Measurements from ENCODE around the gene FAH. TPM values are rescaled to one million over a fixed set of nuclear protein-coding genes. Genes with fewer than 3 reads are reported as not detected.
A peak's percentile ranks its signal among the peaks of the same experiment; 100 is the strongest.

Gene FAH
- total RNA-seq, 2 donors from 2014 or later = 63.6 to 103 TPM

DNA sequence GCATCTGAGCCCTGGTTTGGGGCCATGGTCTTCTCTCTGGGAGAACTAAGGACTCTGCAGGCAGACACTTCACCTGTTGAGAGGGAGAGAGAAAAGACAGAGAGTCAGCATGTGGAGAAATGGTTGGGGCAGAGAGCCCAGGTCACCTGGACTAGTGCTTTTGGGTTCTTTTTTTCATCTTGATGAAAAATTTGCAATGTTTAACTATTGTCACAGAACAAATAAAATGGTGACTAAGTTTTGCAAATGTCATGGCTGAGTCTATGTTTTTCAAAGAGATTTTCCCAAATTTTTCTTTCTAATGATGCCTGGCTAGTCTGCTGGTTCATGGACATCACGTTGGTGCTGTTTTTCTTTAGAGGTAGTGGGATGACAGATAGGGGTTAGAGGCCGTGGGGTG lies 17.8 kb downstream of the FAH start:
- DNase-seq (ENCODE audit: low spot score) (no peak), ATAC-seq (no peak)
- Mint-ChIP-seq H3K9me3 (no peaks in the 10 kb centered on the region), H3K4me1 (ENCODE audit: low read depth in 2 of 2) (no peaks in the 10 kb centered on the region), H3K36me3 (no peaks in the 10 kb centered on the region), H3K4me3 (no peak overlapping the region), H3K27me3 (no peaks in the 10 kb centered on the region), H3K27ac (no peak overlapping the region)

GRCh38 chr15:80171787-80172186 lies 19.0 kb downstream of the FAH start:
- ATAC-seq (no peak), DNase-seq (ENCODE audit: low spot score) (no peak)
- Mint-ChIP-seq H3K27ac (no peak overlapping the region), H3K4me1 (ENCODE audit: low read depth in 2 of 2) (no peaks in the 10 kb centered on the region), H3K36me3 (no peaks in the 10 kb centered on the region), H3K4me3 (no peak overlapping the region), H3K27me3 (no peaks in the 10 kb centered on the region), H3K9me3 (no peaks in the 10 kb centered on the region)

- no peak overlapping the region for H3K27ac Mint-ChIP-seq
- H3K9me3 Mint-ChIP-seq = no peaks in the 10 kb centered on the region
- H3K4me3 Mint-ChIP-seq = no peak overlapping the region
- H3K36me3 Mint-ChIP-seq = no peaks in the 10 kb centered on the region
- H3K4me1 Mint-ChIP-seq (ENCODE audit: low read depth in 2 of 2) = no peaks in the 10 kb centered on the region
- DNase-seq (ENCODE audit: low spot score) (no peak), ATAC-seq (no peak)
- no peaks in the 10 kb centered on the region for H3K27me3 Mint-ChIP-seq
Observed at GRCh38 chr15:80172401-80172800, 19.6 kb downstream of the FAH start.

GRCh38 chr15:80173022-80173759 lies 20.4 kb downstream of the FAH start:
- H3K4me3 Mint-ChIP-seq = no peak overlapping the region
- DNase-seq (ENCODE audit: low spot score) = peak; percentile 68
- H3K4me1 Mint-ChIP-seq (ENCODE audit: low read depth in 2 of 2) = no peaks in the 10 kb centered on the region
- no peaks in the 10 kb centered on the region for H3K27me3 Mint-ChIP-seq
- peak; percentile 64 to 72 for ATAC-seq
- H3K27ac Mint-ChIP-seq = peak overlapping the region in 1 of 2 donors; percentile 4
- no peaks in the 10 kb centered on the region for H3K9me3 Mint-ChIP-seq
- H3K36me3 Mint-ChIP-seq = no peaks in the 10 kb centered on the region

DNA sequence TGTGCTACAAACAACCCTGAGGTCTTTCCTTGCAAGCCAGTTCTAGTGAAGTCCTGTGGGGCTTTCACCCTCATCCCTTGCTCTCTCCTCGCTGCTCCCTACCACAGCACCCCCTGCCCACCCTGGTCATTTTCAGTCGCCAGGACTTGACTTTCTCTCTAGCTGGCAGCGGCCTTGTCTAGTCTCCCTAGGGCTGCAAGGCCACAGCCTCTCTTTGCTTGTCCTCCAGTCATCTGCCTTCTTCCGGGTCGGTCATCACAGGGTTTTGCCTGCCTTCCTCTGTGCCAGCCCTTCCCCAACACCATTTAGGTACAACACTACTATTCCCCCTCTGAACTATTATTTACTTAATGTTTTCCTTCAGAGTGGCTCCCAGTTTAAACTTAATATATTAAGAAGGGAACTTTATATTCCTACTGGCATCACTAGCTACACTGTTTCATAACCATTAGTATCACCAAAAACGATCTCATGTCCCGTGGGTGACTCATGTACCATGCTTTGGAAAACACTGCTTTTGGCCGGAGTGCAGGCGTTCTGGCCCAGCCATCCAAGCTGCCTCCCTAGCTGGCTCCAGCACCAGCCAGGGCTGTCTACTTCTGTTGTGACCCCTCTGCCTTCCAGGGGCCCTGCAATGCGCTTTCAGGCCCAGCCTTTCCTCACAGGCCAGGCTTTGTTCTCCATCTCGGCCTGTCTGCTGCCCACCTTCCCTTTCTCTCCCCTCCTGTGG lies 21.4 kb downstream of the FAH start:
- no peaks in the 10 kb centered on the region for H3K27me3 Mint-ChIP-seq
- no peaks in the 10 kb centered on the region for H3K36me3 Mint-ChIP-seq
- peak overlapping the region in 1 of 2 donors; percentile 4 for H3K27ac Mint-ChIP-seq
- H3K9me3 Mint-ChIP-seq = no peaks in the 10 kb centered on the region
- DNase-seq (ENCODE audit: low spot score) (no peak), ATAC-seq (no peak)
- H3K4me1 Mint-ChIP-seq (ENCODE audit: low read depth in 2 of 2) = no peaks in the 10 kb centered on the region
- H3K4me3 Mint-ChIP-seq = no peak overlapping the region

DNA sequence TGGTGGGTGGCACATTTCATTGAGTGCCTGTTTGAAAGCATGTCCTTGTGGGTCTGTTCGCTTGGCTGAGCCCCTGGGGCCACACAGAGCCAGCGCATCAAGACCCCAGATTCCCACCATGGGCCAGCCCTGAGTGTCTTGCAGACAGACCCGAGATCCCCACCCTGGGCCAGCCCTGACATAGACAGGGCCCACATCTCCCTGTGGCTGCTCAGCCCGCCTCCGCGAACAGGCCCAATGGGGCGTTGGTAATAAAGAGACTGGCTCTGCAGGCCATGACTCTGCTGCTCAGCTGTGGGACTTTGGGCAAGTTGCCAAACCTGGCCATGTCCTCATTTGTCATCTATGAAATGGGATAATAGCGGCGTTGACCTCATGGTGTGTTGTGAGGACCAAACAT lies 22.6 kb downstream of the FAH start:
- no peak for DNase-seq (ENCODE audit: low spot score)
- H3K9me3 Mint-ChIP-seq = no peaks in the 10 kb centered on the region
- H3K27ac Mint-ChIP-seq = peak overlapping the region in 1 of 2 donors; percentile 24
- H3K4me1 Mint-ChIP-seq (ENCODE audit: low read depth in 2 of 2) = no peaks in the 10 kb centered on the region
- no peaks in the 10 kb centered on the region for H3K27me3 Mint-ChIP-seq
- H3K4me3 Mint-ChIP-seq = no peak overlapping the region
- H3K36me3 Mint-ChIP-seq = no peaks in the 10 kb centered on the region
- no peak for ATAC-seq

DNA sequence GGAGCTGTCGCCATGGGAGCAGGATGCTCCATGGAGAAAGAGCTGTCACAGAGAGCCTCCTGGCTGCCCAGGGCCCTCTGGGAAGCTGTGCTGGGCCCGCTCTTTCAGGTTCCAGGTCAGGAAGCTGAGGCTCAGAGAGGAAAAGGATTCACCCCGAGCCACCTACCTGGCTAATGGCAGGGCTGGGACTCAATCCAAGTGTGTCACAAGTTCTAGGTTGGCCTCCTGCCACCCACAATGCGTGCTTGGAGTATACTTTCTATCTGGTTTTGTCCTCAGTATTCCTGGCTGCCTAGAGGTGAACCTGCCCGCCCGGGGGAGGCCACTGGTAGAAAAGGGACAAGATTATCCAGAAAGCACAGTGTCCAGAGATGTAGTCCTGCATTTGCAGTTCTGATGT lies 23.6 kb downstream of the FAH start:
- Mint-ChIP-seq H3K4me1 (ENCODE audit: low read depth in 2 of 2) (no peaks in the 10 kb centered on the region), H3K27me3 (no peaks in the 10 kb centered on the region), H3K36me3 (no peaks in the 10 kb centered on the region), H3K27ac (peak overlapping the region in 1 of 2 donors; percentile 24), H3K9me3 (no peaks in the 10 kb centered on the region), H3K4me3 (no peak overlapping the region)
- ATAC-seq (no peak), DNase-seq (ENCODE audit: low spot score) (no peak)

- H3K27ac Mint-ChIP-seq = no peak overlapping the region
- no peak for DNase-seq (ENCODE audit: low spot score)
- no peaks in the 10 kb centered on the region for H3K4me1 Mint-ChIP-seq (ENCODE audit: low read depth in 2 of 2)
- H3K4me3 Mint-ChIP-seq = no peak overlapping the region
- H3K9me3 Mint-ChIP-seq = no peaks in the 10 kb centered on the region
- H3K36me3 Mint-ChIP-seq = peaks cover 5% of the 10 kb centered on the region
- no peaks in the 10 kb centered on the region for H3K27me3 Mint-ChIP-seq
- no peak for ATAC-seq
Observed at GRCh38 chr15:80177156-80177555, 24.4 kb downstream of the FAH start.

DNA sequence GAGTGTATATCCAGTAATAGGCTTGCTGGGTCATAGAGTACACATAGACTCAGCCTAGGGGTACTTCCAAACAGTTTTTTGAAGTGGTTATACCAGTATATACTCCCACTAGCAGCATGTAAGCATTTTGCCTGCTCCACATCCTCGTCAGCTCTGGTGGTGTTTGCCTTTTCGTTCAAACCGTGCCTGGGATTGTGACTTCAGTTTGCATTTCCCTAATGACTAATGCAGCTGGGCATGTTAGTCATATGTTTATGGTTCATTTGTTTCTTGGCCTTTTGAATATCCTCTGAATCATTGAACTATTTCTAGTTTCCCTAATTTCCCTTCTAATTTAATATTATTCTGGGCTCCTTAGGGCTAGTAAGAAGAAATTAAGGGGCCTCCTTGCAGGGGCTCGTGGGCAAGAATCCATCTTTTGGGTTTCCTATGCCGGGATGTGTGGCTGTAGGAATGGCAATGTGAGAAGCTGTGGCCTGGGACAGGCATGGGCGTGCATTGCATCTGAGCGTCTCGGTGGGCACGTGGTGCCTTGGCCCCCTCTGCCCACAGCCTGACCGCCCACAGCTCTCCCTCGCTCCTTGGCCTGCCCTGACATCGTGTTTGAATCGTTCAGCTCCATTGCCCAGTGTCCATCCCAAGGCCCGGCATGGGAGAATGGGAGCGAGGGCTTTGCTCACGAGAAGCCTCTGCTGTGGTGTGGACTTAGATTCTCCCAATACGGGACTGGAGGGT lies 26.4 kb downstream of the FAH start:
- Mint-ChIP-seq H3K36me3 (peaks cover 11% of the 10 kb centered on the region), H3K27me3 (no peaks in the 10 kb centered on the region), H3K4me1 (ENCODE audit: low read depth in 2 of 2) (no peaks in the 10 kb centered on the region), H3K27ac (no peak overlapping the region), H3K4me3 (no peak overlapping the region), H3K9me3 (no peaks in the 10 kb centered on the region)
- no peak for DNase-seq (ENCODE audit: low spot score)
- no peak for ATAC-seq

DNA sequence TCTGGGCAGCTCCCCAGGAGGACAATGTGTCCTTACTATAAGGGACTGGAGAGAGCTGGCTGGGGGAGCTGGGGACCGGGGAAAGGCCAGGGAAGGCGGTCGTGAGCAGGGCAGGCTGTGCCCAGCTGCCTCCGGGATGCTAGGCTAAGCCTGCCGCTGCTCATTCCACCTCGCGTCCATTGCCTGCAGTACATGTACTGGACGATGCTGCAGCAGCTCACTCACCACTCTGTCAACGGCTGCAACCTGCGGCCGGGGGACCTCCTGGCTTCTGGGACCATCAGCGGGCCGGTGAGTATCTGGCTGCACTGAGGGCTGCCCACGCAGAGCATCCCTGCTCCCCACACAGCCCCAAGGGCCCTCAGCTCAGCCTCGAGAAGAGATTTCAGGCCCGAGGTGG lies 27.1 kb downstream of the FAH start:
- Mint-ChIP-seq H3K4me1 (ENCODE audit: low read depth in 2 of 2) (no peaks in the 10 kb centered on the region), H3K27ac (no peak overlapping the region), H3K27me3 (no peaks in the 10 kb centered on the region), H3K4me3 (no peak overlapping the region), H3K9me3 (no peaks in the 10 kb centered on the region), H3K36me3 (peaks cover 13% of the 10 kb centered on the region)
- ATAC-seq = peak in 1 of 2 donors; percentile 11
- DNase-seq (ENCODE audit: low spot score) = no peak

- Mint-ChIP-seq H3K27me3 (no peaks in the 10 kb centered on the region), H3K9me3 (no peaks in the 10 kb centered on the region), H3K4me1 (ENCODE audit: low read depth in 2 of 2) (no peaks in the 10 kb centered on the region), H3K27ac (no peak overlapping the region), H3K4me3 (no peak overlapping the region), H3K36me3 (peaks cover 18% of the 10 kb centered on the region)
- DNase-seq (ENCODE audit: low spot score) (no peak), ATAC-seq (no peak)
Observed at GRCh38 chr15:80180468-80180867, 27.7 kb downstream of the FAH start.

DNA sequence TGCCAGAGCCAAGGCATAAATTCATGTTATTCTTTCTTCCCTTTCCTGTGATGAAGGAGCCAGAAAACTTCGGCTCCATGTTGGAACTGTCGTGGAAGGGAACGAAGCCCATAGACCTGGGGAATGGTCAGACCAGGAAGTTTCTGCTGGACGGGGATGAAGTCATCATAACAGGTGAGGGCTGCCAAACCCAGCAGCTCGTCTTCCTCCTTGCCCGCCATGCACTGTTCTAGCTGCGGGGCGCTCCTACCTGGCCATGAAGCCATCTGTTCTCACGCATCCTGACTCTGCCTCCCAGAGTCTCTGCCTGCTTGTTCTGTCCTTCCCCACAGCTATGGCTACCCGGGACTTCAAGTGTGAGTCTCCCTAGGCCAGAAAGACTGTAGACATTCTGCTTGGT lies 28.2 kb downstream of the FAH start:
- no peak overlapping the region for H3K27ac Mint-ChIP-seq
- no peak for DNase-seq (ENCODE audit: low spot score)
- no peaks in the 10 kb centered on the region for H3K27me3 Mint-ChIP-seq
- H3K9me3 Mint-ChIP-seq = no peaks in the 10 kb centered on the region
- no peak overlapping the region for H3K4me3 Mint-ChIP-seq
- no peaks in the 10 kb centered on the region for H3K4me1 Mint-ChIP-seq (ENCODE audit: low read depth in 2 of 2)
- peaks cover 18% of the 10 kb centered on the region for H3K36me3 Mint-ChIP-seq
- no peak for ATAC-seq

DNA sequence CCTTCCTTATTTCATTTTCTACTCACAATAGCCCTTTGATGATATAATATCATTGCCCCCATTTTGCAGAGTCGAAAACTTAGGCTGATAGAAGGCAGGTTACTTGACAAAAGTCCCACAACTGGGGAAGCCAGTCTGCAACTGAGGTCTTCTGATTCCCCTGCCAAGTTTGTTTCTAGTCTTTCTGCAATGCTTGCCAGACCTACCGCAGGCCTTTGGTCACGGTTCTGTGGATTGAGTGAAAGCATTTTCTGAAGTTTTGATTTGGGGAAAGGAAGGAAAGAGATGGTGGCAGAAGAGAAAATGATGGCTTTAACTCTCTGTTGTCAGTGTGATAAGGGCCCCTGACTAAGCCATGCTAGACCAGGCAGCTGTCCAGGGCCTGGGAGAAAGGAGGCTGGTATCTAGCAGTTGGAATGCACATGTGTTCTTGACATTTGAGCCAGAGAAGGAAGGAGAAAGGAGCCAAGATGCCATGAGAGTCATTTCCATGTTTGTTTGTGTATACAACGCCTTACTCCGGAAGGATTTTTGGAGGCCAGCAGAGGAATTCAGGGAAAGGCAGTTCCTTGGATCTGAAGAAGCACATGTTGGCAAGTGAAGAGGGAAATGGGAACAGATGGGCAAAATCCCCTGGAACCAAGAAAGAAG lies 29.9 kb downstream of the FAH start:
- H3K4me1 Mint-ChIP-seq (ENCODE audit: low read depth in 2 of 2) = no peaks in the 10 kb centered on the region
- H3K36me3 Mint-ChIP-seq = peaks cover 23% of the 10 kb centered on the region
- H3K4me3 Mint-ChIP-seq = no peak overlapping the region
- no peaks in the 10 kb centered on the region for H3K27me3 Mint-ChIP-seq
- ATAC-seq (no peak), DNase-seq (ENCODE audit: low spot score) (no peak)
- no peak overlapping the region for H3K27ac Mint-ChIP-seq
- no peaks in the 10 kb centered on the region for H3K9me3 Mint-ChIP-seq

DNA sequence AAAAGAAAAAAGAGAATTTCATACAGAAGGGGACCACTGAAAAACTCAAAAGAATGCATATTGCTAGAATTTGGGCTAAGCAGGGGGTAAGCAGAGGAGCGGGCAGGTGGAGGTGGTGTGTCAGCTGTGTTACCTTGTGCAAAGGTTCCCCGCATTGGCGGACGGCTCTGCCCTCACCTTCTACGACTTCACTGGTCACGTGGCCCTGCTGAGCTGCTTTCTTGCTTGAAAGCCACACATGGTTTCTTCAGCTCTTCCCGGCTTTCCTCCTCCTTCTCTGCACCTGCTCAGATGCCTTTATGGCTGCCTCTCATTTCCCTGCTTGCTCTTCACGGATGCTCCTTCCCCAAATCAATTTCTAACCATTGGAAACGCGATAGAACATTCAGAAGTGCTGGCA lies 30.5 kb downstream of the FAH start:
- Mint-ChIP-seq H3K4me1 (ENCODE audit: low read depth in 2 of 2) (no peaks in the 10 kb centered on the region), H3K36me3 (peaks cover 23% of the 10 kb centered on the region), H3K9me3 (no peaks in the 10 kb centered on the region), H3K27ac (no peak overlapping the region), H3K27me3 (no peaks in the 10 kb centered on the region), H3K4me3 (no peak overlapping the region)
- no peak for ATAC-seq
- no peak for DNase-seq (ENCODE audit: low spot score)

Data from natural killer cell treated with Interleukin-12 subunit alpha and Interleukin-12 subunit beta and Interleukin-15 and Interleukin-18, amount 100 ng/mL, for 72 hours (primary cell).